T47D (cell line): ENCODE measurements around the gene CYP21A2.
"Not testable (repeated sequence)": the region's sequence is repeated elsewhere in the genome, so short reads cannot be mapped to it uniquely, and the experiment has no call there.

Source experiments
- DNase-seq, 2 experiments: peaks; one replicate each; pipeline versions ENCODE4 v3.0.0 to v3.0.0-alpha.2; 2011 to 2012; ENCODE audit warnings: low read depth in 1 of 2, low spot score in 1 of 2
- in situ Hi-C: cut with HindIII; loops from 2 replicates; pipeline ENCODE4 v1.10.0; 2016; ENCODE audit warnings: low sequenced_read_pairs, low pct_unique_long_range_greater_than_20kb

Gene CYP21A2

DNA sequence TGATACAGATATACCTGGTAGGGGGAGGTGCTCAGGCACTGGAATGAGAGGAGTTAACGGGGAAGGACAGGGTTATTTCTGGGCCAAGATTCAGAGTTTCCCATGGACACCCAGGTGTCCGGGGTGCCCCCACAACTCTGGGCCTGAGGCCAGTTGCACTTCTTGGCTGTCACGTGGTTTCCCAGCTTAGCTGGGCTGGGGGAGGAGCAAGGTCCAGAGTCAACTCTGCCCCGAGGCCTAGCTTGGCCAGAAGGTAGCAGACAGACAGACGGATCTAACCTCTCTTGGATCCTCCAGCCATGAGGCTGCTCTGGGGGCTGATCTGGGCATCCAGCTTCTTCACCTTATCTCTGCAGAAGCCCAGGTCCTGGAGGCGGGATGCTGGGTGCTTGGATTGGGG is 23.7 kb upstream of the CYP21A2 start, which contains the start of gene C4B:
C4B (plus strand) TSS at position 249 of the 400 bp plus-strand sequence; CDS start at position 300, 51 bp downstream.
- DNase-seq, in situ Hi-C loops: not testable (repeated sequence)

DNA sequence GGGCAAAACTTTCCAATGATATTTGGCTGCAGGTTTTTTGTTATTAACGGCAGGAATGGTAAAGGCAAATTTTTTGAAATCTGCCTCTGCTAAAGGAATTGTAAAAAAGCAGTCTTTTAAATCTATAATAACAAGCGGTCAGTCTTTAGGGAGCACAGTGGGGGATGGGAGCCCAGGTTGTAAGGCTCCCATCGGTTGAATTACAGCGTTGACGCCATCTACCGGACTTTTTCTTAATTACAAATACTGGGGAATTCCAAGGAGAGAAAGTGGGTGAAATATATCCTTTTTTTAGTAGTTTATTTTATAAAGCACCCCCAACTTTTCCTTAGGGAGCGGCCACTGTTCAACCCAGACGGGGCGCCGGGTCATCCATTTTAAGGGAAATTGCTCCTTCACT is 16.1 kb upstream of the CYP21A2 start:
- DNase-seq, in situ Hi-C loops: not testable (repeated sequence)

GRCh38 chr6:32028631-32029030 is 9.6 kb upstream of the CYP21A2 start:
- in situ Hi-C loops, DNase-seq: not testable (repeated sequence)

DNA sequence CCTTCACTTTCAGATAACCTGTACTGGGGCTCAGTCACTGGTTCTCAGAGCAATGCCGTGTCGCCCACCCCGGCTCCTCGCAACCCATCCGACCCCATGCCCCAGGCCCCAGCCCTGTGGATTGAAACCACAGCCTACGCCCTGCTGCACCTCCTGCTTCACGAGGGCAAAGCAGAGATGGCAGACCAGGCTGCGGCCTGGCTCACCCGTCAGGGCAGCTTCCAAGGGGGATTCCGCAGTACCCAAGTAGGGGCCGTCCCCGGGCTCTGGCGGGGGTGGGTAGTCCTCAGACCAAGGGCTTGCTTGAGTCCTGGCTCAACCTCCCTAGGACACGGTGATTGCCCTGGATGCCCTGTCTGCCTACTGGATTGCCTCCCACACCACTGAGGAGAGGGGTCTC is 8.7 kb upstream of the CYP21A2 start:
- DNase-seq, in situ Hi-C loops: not testable (repeated sequence)

DNA sequence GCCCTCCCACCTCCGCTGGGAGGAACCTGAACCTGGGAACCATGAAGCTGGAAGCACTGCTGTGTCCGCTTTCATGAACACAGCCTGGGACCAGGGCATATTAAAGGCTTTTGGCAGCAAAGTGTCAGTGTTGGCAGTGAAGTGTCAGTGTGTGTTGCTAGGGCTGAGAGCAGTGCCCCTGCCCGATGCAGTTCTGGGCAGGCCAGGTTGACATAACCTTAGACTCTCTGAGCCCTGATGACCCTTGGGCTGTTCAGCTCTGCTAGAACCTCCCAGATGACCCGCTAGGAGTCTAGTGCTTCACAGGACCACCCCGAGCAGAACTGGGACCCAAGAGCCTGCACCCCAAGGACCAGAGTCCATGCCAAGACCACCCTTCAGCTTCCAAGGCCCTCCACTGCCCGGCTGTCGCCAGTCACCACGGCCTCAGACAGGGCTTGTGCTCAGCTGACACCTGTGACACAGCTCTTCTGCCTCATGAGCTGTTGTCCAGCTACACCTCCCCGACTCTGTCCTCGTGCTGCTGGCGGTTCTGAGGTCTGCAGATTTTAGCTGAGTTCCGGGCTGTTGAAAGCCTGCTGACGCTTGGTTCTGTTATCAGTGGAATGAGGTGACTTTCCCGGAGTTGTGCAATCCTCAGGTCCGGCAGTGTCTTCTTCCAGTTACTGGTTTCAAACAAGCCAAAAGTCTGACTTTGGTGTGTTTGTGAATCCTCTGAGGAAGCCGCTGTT is 2.8 kb upstream of the CYP21A2 start:
- DNase-seq, in situ Hi-C loops: not testable (repeated sequence)

GRCh38 chr6:32037136-32037535 is 1.1 kb upstream of the CYP21A2 start:
- DNase-seq, in situ Hi-C loops: not testable (repeated sequence)

- DNase-seq, in situ Hi-C loops: not testable (repeated sequence)
Measured at GRCh38 chr6:32038878-32039277, 663 bp downstream of the CYP21A2 start.

DNA sequence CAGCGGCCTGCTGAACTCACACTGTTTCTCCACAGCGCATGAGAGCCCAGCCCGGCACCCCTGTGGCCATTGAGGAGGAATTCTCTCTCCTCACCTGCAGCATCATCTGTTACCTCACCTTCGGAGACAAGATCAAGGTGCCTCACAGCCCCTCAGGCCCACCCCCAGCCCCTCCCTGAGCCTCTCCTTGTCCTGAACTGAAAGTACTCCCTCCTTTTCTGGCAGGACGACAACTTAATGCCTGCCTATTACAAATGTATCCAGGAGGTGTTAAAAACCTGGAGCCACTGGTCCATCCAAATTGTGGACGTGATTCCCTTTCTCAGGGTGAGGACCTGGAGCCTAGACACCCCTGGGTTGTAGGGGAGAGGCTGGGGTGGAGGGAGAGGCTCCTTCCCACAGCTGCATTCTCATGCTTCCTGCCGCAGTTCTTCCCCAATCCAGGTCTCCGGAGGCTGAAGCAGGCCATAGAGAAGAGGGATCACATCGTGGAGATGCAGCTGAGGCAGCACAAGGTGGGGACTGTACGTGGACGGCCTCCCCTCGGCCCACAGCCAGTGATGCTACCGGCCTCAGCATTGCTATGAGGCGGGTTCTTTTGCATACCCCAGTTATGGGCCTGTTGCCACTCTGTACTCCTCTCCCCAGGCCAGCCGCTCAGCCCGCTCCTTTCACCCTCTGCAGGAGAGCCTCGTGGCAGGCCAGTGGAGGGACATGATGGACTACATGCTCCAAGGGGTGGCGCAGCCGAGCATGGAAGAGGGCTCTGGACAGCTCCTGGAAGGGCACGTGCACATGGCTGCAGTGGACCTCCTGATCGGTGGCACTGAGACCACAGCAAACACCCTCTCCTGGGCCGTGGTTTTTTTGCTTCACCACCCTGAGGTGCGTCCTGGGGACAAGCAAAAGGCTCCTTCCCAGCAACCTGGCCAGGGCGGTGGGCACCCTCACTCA is 1.4 kb downstream of the CYP21A2 start:
- in situ Hi-C loops, DNase-seq: not testable (repeated sequence)

- in situ Hi-C loops, DNase-seq: not testable (repeated sequence)
Measured at GRCh38 chr6:32040299-32041049, 2.3 kb downstream of the CYP21A2 start.

- in situ Hi-C loops, DNase-seq: not testable (repeated sequence)
Measured at GRCh38 chr6:32041050-32041321, 2.8 kb downstream of the CYP21A2 start.

GRCh38 chr6:32041385-32041784 is 3.2 kb downstream of the CYP21A2 start:
- DNase-seq, in situ Hi-C loops: not testable (repeated sequence)

DNA sequence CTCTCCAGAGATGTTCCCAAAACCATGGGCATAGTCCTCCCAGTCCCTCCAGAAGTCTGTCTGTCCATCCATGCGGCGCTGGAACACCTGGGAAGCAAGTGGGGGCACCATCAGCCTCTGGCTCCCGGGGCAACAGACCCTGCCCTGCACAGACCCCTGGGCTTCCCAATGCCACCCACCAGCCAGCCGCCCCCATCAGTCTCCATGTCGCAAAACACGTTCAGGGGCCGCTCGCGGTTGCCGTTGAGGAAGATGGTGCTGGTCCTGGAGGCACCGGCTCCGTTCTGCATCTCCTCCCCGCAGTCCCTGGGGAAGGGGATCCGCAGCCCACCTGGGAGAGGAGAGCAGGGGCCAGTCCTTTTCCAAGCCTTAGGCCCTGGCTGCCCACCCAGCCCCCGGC is 4.1 kb downstream of the CYP21A2 start:
- not testable (repeated sequence) for DNase-seq

GRCh38 chr6:32043589-32044380 is 5.6 kb downstream of the CYP21A2 start:
- in situ Hi-C loops, DNase-seq: not testable (repeated sequence)

More for the DNA sequence above, 4.1 kb downstream of the CYP21A2 start:
- in situ Hi-C loops: not testable (repeated sequence)

DNA sequence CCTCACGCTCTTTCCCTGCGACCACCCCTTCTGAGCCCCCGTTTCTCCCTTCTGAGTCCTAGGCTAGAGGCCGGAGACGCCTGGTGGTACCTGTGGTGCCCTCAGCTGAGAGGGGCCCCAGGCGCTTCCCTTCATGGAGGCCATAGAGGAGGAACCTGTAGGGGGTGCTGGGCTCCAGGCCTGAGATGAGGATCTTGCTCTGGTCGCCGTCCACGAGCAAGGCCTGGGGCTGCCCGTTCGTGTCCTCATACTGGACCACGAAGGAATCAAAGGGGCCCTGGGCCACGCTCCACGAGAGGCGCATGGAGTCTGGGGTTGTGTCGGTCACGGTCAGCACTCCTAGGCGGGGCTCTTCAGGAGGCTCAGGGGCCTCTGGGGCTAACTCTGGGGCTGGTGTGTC is 6.7 kb downstream of the CYP21A2 start:
- DNase-seq, in situ Hi-C loops: not testable (repeated sequence)
